NAMALWA (cell line): Measurements from ENCODE around the gene FXYD2.

ENCODE experiments used
- DNase-seq: peaks from one replicate; pipeline ENCODE4 v3.0.0-alpha.2; 2015; ENCODE audit warnings: low spot score

The FXYD2 gene

DNA sequence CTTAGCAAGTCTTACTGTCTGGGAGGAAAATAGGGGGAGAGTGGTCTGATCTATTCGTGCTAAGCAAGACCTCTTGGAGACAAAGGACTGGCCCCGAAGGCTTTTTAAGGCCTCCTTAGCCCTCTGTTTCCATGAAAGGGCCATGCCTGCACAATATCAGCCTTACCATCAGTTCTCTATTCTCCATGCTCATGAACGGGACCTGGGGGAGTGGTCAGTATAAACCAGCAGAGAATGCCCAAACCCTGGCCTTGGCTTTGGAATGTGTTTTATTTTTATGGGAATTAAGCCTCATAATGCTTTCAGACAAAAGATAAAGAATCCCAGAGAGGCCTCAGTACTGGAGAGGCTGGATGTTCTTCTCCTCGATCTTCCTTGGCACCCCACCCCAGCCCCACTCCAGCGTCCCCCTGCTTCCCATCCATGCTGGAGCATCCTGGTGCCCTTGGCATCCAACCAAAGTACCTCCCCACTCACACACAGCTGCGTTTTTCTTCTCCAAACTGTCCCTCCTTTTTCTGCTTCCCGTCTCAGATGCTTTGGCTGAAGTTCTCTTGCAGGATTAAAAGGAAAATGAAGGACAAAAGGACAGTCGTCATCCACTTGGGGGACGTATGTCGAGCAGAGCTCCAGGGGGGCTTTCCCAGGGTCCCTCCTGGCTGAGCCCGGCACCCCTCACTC, 33.3 kb upstream of the FXYD2 start:
- no peak for DNase-seq

DNA sequence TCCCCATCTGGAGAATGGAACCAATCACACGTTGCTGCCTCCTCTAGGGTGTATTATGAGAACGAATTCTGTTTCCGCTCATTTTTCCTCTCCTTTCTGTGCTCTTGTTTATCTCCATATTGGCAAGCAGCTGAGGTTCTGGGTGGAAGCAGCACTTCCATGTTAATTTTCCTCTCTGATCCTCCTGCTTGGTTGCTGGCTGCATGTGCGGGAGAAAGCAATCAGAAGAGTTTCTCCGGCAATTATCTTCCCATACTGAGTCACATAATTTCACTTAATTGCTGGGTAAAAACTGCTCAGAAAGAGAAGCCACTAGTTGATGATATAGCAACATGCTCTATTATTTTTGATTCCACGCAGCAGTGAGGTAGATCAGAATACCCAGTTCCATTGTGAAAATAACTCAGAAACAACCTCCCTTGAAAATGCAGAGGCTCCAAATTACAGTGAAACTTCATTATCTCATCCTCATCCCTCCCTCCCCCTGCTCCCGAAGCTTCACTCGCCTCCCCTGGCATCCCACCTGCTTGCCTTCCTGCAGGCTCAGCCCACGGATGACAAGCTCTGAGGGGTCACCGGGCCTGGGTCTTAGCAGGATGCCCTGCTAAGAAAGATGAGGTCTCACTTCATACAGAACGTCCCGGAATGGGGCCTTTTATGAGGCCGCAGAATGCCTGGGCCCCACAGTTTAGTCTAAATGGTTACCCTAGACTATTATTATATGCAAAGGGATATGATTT, 31.5 kb upstream of the FXYD2 start:
- no peak for DNase-seq

DNA sequence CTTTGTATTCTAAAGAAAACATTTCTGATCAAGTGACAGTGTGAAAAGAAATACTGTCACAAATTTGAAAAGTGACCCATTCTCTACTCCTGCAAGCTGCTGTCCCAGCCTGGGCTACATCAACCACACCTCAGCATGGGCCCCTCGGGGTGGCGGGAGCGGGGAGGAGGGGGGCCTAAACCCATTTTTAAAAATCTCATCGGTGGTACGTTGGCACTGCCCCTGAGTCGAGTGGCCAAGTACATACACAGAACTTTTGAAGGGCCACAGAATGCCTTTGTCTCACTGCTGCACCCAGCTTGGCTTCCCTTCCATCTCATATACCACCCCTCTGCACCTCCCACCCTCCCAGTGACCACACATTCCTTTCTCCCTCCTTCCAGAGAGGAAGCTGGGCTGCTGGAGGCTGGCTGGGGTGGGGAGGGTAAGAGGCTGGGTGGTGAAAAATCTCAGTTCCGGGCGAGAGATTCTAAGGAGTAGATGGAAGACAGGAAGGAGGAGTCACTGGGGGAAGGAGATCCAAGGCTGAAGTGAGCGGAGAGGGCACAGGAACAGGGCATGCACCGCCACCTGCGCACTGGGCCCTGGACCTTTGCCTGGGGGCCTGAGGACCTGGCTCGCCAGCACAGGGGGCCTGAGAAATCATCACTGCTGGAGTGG, 30.8 kb upstream of the FXYD2 start:
- DNase-seq: no peak

DNA sequence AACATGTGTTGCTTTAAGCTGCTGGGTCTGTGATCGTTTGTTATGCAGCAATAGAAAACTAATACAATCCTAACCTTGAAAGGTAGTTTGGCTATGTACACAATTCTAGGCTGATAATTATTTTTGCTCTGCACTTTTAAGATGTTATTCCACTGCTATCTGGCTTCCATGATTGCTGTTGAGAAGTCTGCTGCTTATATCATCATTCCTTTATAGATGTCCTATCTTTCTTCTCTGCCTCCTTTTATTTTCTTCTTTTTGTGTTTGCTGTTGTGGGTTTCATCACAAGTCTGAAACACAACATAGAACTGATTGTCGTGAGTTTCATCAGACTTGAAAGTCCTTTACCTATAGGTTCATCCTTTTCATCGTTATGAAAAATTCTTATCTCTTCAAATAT, 27.8 kb upstream of the FXYD2 start:
- DNase-seq: no peak

DNA sequence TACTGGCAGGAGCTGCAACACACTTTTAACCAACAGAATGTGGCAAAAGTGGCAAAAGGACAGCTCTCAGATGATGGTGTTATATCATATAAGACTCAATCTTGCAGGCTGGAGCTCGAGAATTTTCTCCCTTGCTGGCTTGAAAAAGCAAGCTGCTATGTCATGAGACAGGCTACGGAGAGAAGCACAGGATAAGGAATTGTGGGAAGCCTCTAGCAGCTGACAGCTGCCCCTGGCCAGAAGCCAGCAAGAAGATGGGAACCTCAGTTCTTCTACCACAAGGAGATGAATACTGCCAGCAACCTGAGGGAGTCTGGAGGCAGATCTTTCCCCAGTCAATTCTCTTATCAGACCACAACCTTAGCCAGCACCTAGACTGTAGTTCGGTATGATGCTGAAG, 27.3 kb upstream of the FXYD2 start:
- no peak for DNase-seq

DNA sequence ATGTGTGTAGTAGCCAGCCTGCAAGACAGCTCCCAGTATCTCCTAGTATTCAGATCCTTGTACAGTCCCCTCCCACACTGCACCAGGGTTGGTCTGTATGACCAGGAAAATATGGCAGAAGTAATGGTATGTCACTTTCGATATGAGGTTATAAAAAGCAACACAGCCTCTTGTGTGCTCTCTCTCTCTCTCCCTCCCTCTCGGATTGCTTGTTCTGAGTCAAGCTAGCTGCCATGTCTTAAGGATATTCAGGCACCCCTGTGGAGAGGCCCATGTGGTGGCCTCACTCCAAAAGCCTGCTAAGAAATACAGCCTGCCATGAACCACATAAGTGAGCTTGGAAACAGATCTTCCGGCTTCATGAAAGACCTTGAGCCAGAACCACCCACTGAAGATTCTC, 26.6 kb upstream of the FXYD2 start:
- DNase-seq: no peak

DNA sequence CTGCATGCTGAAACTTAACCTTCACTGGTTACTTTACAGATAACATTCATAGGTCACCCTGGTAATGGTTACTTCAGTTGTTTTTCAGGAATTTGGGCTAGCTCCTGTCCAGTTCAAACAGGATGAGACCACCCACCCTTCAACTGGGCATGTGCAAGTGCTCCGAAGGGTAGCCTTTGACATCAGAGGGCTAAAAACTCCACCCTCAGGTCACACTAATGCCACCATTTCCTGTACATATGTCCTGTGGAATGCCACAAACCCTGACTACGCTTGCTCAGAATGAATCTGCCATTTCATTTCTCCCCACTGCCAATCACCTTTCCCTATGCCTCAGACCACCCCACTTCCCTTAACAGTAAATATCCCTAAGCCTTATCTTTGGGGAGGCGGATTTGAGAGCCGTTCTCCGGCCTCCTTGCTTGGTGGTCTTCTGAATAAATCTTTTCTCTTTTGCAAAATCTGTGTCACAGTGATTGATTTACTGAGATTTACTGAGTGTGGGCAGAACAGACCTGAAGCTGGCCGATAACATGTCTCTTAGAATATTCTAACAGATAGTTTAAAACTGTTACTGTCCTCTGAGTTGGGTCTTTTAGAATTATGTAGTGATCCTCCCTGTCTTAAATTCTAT, 25.4 kb upstream of the FXYD2 start:
- DNase-seq: no peak

DNA sequence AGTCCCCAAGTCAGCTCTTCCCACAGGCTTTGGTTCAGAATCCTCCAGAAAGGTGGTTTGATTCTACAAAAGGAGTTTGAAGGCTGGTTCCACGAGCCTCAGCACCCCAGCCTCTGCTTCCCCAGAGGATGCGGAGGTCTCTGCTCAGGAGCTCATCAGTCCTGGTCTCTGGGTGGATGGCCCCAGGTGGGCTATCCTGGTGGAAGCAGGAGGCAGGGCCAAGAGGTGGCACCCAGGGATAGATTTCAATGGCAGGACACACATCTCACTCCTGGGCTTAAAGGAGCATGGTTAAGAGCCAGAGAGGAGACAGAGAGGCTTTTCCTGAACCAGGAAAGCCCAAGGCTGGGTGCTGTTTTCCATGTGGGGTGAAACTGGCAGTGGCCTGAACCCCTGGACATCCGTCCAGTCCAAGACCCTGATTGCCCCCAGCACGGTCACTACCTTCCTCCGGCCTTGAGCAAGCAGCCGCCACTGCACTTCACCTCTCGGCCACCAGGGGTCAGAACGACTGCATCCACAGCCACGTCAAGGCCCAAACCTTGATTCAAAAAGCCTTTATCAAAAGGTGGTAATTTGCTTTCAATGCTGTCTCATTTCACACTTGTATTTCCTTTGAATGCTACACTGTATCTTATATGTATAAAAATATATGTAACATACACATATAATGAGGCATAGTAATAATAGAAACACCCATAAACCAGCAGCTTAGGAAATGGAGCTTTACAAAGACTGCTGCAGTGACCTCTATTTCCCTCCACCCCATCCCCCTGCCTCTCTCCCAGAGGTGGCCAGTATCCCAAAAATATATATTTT, 19.3 kb upstream of the FXYD2 start:
- DNase-seq: peak; percentile 71

DNA sequence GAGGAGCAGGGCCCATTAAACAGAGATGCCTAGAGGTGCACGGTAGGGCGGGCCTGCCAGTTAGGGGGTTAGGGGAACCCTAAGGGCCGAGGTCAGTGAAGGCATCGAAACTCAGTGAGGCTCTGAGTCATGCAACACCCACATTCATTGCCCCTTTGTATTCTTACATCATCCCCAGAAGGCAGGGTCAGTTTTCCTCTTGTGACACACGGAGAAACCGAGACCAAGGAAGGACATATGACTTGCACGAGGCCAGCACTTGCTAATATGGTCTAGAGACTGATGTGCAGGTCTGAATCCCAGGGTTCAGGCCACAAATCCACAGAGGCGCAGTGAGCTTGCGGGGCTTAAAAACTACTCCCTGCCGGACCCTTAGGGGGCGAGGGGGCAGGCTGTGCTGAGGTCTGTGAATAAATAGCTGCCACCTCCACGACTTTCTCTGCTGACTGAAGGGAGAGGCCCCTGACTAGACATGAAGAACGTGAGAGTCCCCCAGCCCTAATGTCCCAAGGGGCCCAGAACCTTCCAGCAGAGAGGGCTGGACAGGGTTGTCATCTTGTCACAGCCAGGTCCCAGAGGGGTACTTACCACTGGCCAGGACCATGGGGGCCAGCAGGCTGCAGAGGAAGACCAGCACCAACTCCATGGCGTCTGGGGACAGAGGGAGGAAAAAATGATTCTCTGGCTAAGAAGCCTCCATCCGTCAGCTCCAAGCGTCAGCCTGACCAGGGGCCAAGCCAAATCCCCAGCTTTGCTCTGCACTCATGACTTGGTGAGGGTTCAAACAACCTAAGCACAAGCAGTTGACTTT, 17.8 kb upstream of the FXYD2 start:
- DNase-seq: no peak

DNA sequence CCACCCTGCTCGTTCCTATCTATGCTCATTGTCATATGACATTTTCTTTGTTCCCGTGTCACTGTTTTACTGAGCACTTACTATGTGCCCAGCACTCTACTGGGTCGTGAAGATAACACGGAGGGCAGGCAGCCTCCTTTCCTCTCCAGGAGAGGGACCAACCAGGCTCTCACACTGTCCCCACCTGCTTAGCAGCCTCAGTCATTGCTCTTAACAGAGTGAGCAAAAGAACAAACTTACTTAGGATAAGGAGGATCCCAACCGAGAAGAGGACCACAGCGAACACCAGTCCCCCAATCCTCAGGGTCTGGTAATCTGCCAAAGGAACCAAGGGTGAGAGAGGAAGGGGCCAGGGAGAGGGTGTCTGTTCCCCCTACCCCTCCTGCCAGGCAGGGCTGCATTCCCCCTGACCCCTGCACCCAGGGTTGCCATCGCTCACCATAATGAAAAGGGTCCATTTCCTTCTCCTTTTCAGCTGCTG, 17.0 kb upstream of the FXYD2 start:
- DNase-seq: no peak

DNA sequence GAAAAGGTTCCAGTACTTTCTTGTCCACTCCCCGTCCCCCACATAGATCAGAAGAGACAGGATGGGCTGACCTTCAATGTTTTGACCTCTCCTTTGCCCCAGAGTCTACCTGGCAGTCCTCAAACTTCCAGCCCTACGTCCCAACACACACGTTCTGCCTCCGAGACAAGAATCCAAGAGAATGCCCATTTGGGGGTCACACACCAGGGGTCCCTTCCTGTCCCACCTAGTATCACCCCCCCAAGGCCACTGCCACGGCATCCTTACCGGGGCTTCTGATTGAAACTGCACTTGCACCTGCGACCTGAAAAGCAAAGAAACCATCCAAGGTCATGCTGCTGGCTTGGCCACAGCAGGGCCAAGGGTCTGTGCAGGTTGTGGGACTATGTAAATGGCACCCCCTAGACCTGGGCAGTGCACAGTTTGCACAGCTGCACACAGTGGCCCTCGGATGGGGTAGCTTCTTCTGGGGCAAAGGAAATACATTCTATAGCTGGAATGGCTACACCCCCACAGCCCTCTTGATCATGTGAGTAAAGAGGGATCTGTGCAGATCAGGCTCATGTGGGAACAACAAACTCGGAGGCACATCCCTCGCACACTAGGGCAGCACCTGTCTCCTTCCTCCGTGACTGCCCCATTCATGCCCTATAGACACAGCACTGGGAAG, 16.5 kb upstream of the FXYD2 start:
- no peak for DNase-seq

DNA sequence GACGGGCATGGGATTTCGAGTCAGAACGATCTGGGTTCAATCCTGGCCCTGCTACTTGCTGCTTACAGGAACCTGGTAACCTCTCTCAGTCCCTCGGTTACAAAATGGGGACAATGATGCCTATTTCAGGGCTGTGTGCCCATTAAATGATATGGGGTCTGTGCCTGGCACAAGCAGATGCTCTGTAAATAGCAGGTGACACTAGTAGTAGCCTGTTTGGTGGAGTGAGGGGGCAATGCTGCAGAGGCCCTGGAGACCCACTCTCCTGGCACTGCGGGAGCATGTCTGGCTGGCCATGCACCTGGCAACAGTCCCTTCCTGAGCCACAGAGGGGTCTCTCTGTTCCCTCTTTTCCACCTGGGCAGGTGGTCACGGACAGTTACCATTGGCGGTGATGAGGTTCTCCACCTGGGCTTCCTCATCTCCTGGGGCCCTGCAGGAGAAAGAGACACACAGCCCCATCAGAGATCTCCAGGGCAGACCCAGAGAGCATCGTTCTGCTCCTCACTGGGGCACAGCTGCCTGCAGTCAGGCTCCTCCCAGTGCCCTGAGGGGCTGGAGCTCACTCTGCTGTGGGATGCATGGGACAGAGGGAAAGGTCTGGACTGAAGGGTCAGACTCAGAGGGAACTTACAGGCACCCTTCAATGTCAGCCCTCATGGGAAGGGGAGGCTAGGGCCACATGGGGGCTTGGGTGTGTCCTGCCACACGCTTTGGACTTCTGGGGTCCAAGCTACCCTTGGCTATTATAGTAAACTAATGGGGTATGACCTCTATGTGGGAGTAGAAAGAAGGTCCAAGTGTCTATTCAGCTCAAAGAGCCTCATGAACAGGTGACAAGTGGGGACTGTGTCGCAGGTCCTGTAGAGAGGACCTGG, 15.6 kb upstream of the FXYD2 start:
- no peak for DNase-seq

DNA sequence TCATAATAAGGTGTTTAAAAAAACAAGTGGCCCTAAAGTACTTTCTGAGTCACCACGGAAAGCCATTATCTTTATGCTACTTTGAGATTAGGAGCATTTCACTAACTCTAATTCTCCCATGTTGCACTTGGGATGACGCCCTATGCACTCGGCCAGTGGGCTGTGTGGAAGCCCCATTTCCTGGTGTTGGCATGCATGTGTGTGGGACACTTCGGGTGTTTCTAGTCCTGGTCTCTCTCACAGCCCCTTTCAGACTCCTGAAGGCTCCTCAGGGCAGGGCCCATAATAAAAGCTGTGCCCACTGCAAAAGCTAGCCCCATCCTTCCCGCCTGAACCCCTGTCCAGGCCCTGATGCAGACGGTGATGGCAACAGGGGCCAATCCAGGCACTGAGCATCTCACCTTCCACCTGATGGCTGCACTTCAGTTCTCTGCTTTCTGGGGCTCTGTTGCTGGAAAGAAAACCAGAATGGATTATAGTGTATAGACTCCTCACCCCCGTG, 14.9 kb upstream of the FXYD2 start:
- DNase-seq: no peak

DNA sequence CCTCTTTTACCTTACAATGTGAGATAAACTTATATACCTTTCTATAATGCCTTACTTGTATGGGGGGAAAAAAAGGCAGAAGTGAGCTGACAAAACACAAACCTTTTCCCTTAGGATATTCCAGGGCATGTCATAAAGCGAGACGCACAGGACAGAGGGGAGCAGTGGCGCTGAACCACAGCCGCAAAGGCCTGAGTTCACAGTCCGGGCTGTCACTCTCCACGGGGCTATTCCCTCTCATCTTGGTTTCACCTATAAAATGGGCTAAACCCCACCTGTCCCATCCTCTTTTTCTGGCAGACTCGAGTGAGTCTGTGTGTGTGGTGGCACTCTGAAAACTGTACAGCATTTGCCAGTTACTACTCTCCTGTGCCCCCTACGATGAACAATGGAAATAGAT, 14.4 kb upstream of the FXYD2 start:
- no peak for DNase-seq

DNA sequence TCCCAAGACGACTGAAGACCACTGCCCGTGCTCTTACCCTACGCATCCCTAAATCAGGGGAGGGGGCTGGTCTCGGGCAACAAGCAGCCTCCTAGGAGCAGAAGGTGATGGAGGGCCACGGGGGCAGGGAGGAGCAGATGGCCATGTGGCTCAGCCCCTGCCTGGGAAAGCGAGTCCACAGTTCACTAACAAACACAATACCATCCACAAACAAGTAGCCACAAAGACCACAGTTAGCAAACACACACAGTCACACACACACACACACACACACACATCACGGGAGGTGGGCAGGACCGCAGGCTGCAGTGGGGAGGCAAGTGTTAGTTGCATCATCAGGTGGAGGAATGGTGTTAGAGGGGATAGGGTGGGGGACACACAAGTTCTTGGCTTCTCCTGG, 13.2 kb upstream of the FXYD2 start:
- DNase-seq: no peak

DNA sequence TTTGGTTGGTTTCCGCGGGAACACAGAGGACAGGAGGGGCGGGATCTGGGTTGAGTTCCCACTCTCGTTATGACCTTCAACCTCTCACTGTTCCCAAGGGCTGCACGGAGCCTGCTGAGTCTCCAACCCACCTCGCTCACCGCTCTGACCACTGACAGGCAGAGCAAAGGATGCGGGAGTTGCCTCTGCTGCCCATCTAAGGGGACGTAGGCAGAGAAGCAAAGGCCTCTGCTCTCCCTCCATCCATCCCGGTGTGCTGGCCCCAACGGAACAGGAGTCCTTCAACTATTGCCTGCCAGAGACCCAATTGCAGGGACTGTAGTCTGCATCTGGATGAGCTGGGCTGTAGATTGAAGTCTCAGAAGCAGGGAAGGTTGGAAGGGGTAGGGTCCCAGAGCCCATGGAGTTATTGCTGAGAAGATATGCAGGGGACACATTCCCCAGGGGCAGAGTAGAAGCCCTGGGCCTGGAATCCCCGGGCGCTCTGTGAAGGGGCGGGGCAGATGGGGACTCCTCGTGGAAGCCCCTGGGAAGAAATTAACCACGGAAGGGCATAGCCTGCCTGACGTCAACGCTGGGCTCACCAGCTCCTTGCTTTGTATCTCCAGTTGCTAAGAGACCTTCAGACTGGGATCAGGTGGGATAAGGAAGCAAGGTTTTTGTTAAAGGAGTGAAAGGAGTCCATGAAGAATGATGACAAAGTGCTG, 12.7 kb upstream of the FXYD2 start:
- no peak for DNase-seq

DNA sequence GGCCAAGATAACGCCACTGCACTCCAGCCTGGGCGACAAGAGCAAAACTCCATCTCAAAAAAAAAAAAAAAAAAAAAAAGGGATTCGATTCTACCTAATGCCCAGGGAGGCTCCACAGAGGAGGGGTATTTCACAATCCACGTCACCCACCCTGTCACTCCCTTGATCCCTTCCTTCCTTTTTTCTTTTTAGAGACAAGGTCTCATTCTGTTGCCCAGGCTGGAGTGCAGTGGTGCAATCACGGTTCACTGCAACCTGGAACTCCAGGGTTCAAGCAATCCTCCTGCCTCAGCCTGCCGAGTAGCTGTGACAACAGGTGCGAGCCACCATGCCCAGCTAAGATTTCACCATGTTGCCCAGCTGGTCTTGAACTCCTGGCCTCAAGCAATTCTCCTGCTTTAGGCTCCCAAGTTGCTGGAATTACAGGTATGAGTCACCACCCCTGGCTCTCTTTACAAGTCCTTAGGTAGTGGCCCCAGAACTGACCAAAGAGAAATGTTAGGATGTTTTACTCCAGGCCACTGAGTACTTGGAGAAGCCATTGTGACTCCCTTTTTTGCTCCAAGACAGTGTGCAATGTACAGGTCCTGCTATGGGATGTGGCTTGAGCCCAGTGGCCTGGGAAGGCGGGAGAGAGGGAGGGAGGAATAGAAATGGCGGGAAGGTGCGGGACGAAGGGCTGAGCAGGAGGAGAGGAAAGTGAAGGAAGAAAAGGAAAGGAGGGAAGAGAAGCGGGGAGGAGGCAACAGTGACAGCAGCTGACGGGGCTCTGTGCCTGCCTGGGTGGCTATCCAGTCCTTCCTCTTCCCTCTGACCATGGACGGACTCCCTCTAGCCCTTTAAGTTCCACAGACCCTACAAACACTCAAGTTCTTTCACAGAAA, 11.8 kb upstream of the FXYD2 start:
- DNase-seq: no peak

DNA sequence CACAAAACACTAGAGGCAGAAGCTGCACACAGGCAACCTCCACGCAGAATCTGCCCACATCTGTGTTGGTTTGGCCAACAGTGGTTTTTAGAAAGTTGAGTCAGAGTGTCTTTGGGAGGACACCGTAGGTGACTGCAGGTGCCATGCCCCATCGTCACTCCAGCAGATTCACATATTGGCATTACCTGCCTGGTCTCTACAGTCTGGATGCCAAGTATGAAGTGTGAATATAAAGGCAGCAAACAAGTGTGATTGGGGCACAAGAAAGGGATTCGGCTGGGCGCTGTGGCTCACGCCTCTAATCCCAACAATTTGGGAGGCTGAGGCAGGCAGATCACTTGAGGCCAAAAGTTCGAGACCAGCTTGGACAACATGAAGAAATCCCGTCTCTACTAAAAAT, 11.0 kb upstream of the FXYD2 start:
- no peak for DNase-seq
